Fibroblast of lung (primary cell): Measurements from ENCODE around the gene CAMK2B.

Source experiments
- EZH2 ChIP-seq: IDR thresholded peaks from 2 replicates; pipeline ENCODE4 v1.5.1; 2012; ENCODE audit warnings: low read length, control low read depth, mild to moderate bottlenecking; ENCODE audit errors: missing control alignments
- TF ChIP-seq, protein P1 (sequence below), 2 donors: IDR thresholded peaks in 1 of 2; conservative IDR thresholded peaks in 1 of 2; 1 replicate in 1 of 2; 2 replicates in 1 of 2; pipeline ENCODE4 v1.5.1; 2011 to 2012; ENCODE audit warnings: low read length in 2 of 2, control low read depth in 1 of 2, inconsistent platforms in 1 of 2, low read depth in 1 of 2, mild to moderate bottlenecking in 1 of 2

DNA sequence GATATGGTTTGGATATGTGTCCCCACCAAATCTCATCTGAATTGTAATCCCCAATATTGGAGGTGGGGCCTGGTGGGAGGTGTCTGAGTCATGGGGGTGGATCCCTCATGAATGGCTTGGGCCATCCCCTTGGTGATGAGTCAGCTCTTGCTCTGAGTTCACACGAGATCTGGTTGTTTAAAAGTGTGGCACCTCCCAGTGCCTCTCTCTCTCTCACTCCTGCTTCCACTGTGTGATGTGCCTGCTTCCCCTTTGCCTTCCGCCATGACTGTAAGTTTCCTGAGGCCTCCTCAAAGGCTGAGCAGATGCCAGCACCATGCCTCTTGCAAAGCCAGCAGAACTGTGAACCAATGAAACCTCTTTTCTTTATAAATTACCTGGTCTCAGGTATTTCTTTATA is 131.3 kb downstream of the CAMK2B start:
- TF ChIP-seq, protein P1, sequence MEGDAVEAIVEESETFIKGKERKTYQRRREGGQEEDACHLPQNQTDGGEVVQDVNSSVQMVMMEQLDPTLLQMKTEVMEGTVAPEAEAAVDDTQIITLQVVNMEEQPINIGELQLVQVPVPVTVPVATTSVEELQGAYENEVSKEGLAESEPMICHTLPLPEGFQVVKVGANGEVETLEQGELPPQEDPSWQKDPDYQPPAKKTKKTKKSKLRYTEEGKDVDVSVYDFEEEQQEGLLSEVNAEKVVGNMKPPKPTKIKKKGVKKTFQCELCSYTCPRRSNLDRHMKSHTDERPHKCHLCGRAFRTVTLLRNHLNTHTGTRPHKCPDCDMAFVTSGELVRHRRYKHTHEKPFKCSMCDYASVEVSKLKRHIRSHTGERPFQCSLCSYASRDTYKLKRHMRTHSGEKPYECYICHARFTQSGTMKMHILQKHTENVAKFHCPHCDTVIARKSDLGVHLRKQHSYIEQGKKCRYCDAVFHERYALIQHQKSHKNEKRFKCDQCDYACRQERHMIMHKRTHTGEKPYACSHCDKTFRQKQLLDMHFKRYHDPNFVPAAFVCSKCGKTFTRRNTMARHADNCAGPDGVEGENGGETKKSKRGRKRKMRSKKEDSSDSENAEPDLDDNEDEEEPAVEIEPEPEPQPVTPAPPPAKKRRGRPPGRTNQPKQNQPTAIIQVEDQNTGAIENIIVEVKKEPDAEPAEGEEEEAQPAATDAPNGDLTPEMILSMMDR (conservative IDR thresholded peaks at IDR 0.05 in 1 of 2, IDR thresholded peaks at IDR 0.05 in 1 of 2; ENCODE audit: low read depth in 1 of 2, low read length in 2 of 2): no peak
- no peak for TF ChIP-seq EZH2
